ENCODE results near the gene PLPP3. TPM values are rescaled to one million over a fixed set of nuclear protein-coding genes. Genes with fewer than 3 reads are reported as not detected.

PLPP3 gene
- total RNA-seq, 1 experiment from 2014 or later: 26.7 TPM

- H3K79me2 ChIP-seq (ENCODE audit: insufficient read depth, low read length): peaks cover 31% of the 10 kb centered on the region; the same call in 1 of the 2 replicates
- H2BK12ac ChIP-seq (ENCODE audit: insufficient read length, low read depth, low read length): no peak overlapping the region
- H2AK5ac ChIP-seq (ENCODE audit: insufficient read length, low read length): peak overlapping the region; percentile 51
- no peak overlapping the region for H3K4me3 Mint-ChIP-seq
- peaks cover 4% of the 10 kb centered on the region for H3K23me2 ChIP-seq (ENCODE audit: insufficient read length, low read depth, low read length, poor library complexity, severe bottlenecking)
- DNase-seq: no peak
- H3K27ac Mint-ChIP-seq: peak overlapping the region; percentile 90 to 100 (median 96); a peak in 5 of 7 replicates
- H3K14ac ChIP-seq (ENCODE audit: insufficient read depth, low read length): 0 out of 2 replicates have a peak overlapping the region, but pooled peaks have one; percentile 6
- H3K27me3 ChIP-seq (ENCODE audit: insufficient read depth, low read length): no peaks in the 10 kb centered on the region
- H3K4me1 ChIP-seq (ENCODE audit: insufficient read depth, low read length): peaks cover 48% of the 10 kb centered on the region
- H3K9ac ChIP-seq (ENCODE audit: extremely low read depth, insufficient read length, low read length): no peak overlapping the region
- H3K4me2 ChIP-seq (ENCODE audit: insufficient read depth, insufficient read length, low read length): no peak overlapping the region
- peaks cover 83 to 84% of the 10 kb centered on the region in 2 experiments for H3K4me1 Mint-ChIP-seq
- no peak overlapping the region for H2AFZ ChIP-seq (ENCODE audit: low read length)
- no peak overlapping the region for H3K23ac ChIP-seq (ENCODE audit: insufficient read length, low read depth, low read length)
- H3K9me3 Mint-ChIP-seq: no peaks in the 10 kb centered on the region
- H4K91ac ChIP-seq (ENCODE audit: insufficient read length, low read depth, low read length): no peak overlapping the region
- peaks cover 0 to 13% (median 10%) of the 10 kb centered on the region in 3 experiments; a peak in 4 of 7 replicates for H3K36me3 Mint-ChIP-seq (ENCODE audit: insufficient read depth in 1 of 3, low read depth in 3 of 3)
- peak overlapping the region; percentile 65 for H2BK5ac ChIP-seq (ENCODE audit: insufficient read length, low read length)
- H2BK20ac ChIP-seq (ENCODE audit: low read depth, low read length, poor library complexity, severe bottlenecking): no peak overlapping the region
- TF ChIP-seq, protein P1, sequence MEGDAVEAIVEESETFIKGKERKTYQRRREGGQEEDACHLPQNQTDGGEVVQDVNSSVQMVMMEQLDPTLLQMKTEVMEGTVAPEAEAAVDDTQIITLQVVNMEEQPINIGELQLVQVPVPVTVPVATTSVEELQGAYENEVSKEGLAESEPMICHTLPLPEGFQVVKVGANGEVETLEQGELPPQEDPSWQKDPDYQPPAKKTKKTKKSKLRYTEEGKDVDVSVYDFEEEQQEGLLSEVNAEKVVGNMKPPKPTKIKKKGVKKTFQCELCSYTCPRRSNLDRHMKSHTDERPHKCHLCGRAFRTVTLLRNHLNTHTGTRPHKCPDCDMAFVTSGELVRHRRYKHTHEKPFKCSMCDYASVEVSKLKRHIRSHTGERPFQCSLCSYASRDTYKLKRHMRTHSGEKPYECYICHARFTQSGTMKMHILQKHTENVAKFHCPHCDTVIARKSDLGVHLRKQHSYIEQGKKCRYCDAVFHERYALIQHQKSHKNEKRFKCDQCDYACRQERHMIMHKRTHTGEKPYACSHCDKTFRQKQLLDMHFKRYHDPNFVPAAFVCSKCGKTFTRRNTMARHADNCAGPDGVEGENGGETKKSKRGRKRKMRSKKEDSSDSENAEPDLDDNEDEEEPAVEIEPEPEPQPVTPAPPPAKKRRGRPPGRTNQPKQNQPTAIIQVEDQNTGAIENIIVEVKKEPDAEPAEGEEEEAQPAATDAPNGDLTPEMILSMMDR (conservative IDR thresholded peaks at IDR 0.05): no peak
- H3K27me3 Mint-ChIP-seq (ENCODE audit: low read depth): no peaks in the 10 kb centered on the region; the same call in 1 of the 2 replicates
- no peak overlapping the region for H2BK120ac ChIP-seq (ENCODE audit: low read depth, low read length, poor library complexity, severe bottlenecking)
- H3K9me3 ChIP-seq (ENCODE audit: control insufficient read depth, low read depth, low read length): no peaks in the 10 kb centered on the region
- H3K56ac ChIP-seq (ENCODE audit: insufficient read length, low read depth, low read length): no peak overlapping the region
- H4K8ac ChIP-seq (replicated peaks; ENCODE audit: insufficient read length, low read depth, low read length): no peak overlapping the region
- H3T11ph ChIP-seq (ENCODE audit: low read length): no peak overlapping the region
- no peak overlapping the region for H4K5ac ChIP-seq (ENCODE audit: insufficient read length, low read depth, low read length)
- H2BK15ac ChIP-seq (ENCODE audit: low read depth, low read length): no peak overlapping the region
- H3K18ac ChIP-seq (ENCODE audit: insufficient read length, low read depth, low read length): peak overlapping the region; percentile 3
- no CpG with 5 or more reads among the region's 3 CpGs for WGBS (ENCODE audit: extremely low coverage, insufficient read length, low lambda C conversion rate)
- no peaks in the 10 kb centered on the region for H4K20me1 ChIP-seq (ENCODE audit: control insufficient read depth, insufficient read depth, insufficient read length)
- peaks cover 9% of the 10 kb centered on the region for H3K79me1 ChIP-seq (ENCODE audit: insufficient read depth, low read depth, low read length, poor library complexity, severe bottlenecking)
- H3K27ac ChIP-seq (ENCODE audit: insufficient read length, low read depth, low read length): peak overlapping the region; percentile 87
- no peak overlapping the region for H3K4ac ChIP-seq (ENCODE audit: low read depth, low read length)
Observed at GRCh38 chr1:56551691-56552090, 27.7 kb downstream of the PLPP3 start.

All from H9 (cell line).